Measurements from ENCODE around the gene BCCIP.

DNA sequence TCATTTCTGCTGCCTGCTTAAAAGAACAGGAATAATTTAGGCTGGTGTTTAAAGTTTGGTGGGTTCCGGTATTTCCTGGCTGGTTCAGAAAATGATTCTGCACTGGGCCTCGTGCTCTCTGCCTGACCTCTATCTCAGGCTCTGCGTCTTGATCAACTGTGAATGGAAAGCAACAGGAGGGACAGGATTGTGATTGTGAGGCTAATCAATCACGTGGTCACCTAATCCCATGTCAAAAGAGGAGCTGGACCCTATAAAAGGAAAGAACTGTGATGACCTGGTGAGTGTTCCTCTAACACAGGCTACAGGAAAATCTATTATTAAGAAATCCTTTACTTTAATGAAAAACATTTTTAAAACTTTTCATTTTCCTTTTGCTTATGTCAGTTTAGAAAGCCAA lies 57.8 kb downstream of the BCCIP start, which contains the start of gene DHX32:
- TF ChIP-seq JUND (IDR thresholded peaks at IDR 0.05; ENCODE audit: low read length) (no peak), CREB1 (IDR thresholded peaks at IDR 0.05) (no peak), POLR2AphosphoS5 (IDR thresholded peaks at IDR 0.05; ENCODE audit: low read depth, low read length) (no peak), RAD21 (IDR thresholded peaks at IDR 0.05 in 1 of 2, conservative IDR thresholded peaks at IDR 0.05 in 1 of 2; ENCODE audit: low read depth in 2 of 2, low read length in 2 of 2) (no peak), SIN3A (conservative IDR thresholded peaks at IDR 0.05 in 1 of 2, IDR thresholded peaks at IDR 0.05 in 1 of 2; ENCODE audit: low read depth in 1 of 2, low read length in 2 of 2) (0 out of 4 replicates have a peak, but pooled peaks of 1 of the 2 experiments have one; percentile 59), RFX5 (IDR thresholded peaks at IDR 0.05; ENCODE audit: borderline replicate concordance, low read depth, low read length) (no peak), POLR2A (IDR thresholded peaks at IDR 0.05; ENCODE audit: control extremely low read depth in 1 of 2, low read depth in 2 of 2, low read length in 2 of 2) (no peak), SIX5 (IDR thresholded peaks at IDR 0.05; ENCODE audit: low read depth, low read length) (no peak), ATF2 (IDR thresholded peaks at IDR 0.05; ENCODE audit: low read length) (no peak), RNF2 (IDR thresholded peaks at IDR 0.05; ENCODE audit: borderline replicate concordance, low read depth, low read length, missing control alignments, poor library complexity, severe bottlenecking) (no peak)
- TF ChIP-seq, protein P1, sequence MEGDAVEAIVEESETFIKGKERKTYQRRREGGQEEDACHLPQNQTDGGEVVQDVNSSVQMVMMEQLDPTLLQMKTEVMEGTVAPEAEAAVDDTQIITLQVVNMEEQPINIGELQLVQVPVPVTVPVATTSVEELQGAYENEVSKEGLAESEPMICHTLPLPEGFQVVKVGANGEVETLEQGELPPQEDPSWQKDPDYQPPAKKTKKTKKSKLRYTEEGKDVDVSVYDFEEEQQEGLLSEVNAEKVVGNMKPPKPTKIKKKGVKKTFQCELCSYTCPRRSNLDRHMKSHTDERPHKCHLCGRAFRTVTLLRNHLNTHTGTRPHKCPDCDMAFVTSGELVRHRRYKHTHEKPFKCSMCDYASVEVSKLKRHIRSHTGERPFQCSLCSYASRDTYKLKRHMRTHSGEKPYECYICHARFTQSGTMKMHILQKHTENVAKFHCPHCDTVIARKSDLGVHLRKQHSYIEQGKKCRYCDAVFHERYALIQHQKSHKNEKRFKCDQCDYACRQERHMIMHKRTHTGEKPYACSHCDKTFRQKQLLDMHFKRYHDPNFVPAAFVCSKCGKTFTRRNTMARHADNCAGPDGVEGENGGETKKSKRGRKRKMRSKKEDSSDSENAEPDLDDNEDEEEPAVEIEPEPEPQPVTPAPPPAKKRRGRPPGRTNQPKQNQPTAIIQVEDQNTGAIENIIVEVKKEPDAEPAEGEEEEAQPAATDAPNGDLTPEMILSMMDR (IDR thresholded peaks at IDR 0.05; ENCODE audit: control extremely low read depth in 1 of 3, insufficient read depth in 1 of 3, low read depth in 1 of 3, low read length in 3 of 3): no peak

All from H1 (cell line).